Measurements from ENCODE around the gene FSTL4.

- no peak for TF ChIP-seq CTCF (IDR thresholded peaks at IDR 0.05)
- no peak for TF ChIP-seq EP300 (IDR thresholded peaks at IDR 0.05; ENCODE audit: low read depth)
- no peak for TF ChIP-seq POLR2A (IDR thresholded peaks at IDR 0.05)
- TF ChIP-seq POLR2AphosphoS5 (IDR thresholded peaks at IDR 0.05) = no peak
These were observed 307.6 kb downstream of the FSTL4 start for GRCh38 chr5:133304707-133305216.

All from transverse colon (tissue), 4 donors.